Measurements from ENCODE around the gene SNAPIN. TPM values are rescaled to one million over a fixed set of nuclear protein-coding genes. Genes with fewer than 3 reads are reported as not detected.

SNAPIN gene
- 53.5 and 60.7 TPM in 2 replicates for total RNA-seq

GRCh38 chr1:153658400-153659174 is at the start of gene SNAPIN:
Gene SNAPIN (plus strand): TSS chr1:153658703. CDS start chr1:153658744, 41 bp downstream.

GRCh38 chr1:153612755-153613331 is 45.7 kb upstream of the SNAPIN start, which contains the start of gene S100A16:
Gene S100A16 (minus strand): TSS chr1:153613137. CDS start chr1:153608151, 4,986 bp downstream.

GRCh38 chr1:153616144-153616916 is 42.2 kb upstream of the SNAPIN start, which contains the start of gene S100A14:
Gene S100A14 (minus strand): TSS chr1:153616325. CDS start chr1:153615858, 467 bp downstream.

GRCh38 chr1:153626904-153627714 is 31.4 kb upstream of the SNAPIN start, which contains the start of gene S100A13:
Gene S100A13 (minus strand): TSS chr1:153627505. CDS start chr1:153626472, 1,033 bp downstream.

GRCh38 chr1:153627715-153628626 is 30.5 kb upstream of the SNAPIN start, which contains the start of gene S100A1:
Gene S100A1 (plus strand): TSS chr1:153628434. CDS start chr1:153630522, 2,088 bp downstream.

GRCh38 chr1:153633754-153634665 is 24.5 kb upstream of the SNAPIN start, which contains the start of gene CHTOP:
Gene CHTOP (plus strand): TSS chr1:153634066. CDS start chr1:153636589, 2,523 bp downstream.

GRCh38 chr1:153670859-153671627 is 12.5 kb downstream of the SNAPIN start, which contains the start of gene ILF2:
Gene ILF2 (minus strand): TSS chr1:153670993. CDS start chr1:153670922, 71 bp downstream.

GRCh38 chr1:153678519-153679336 is 20.2 kb downstream of the SNAPIN start, which contains the start of gene NPR1:
Gene NPR1 (plus strand): TSS chr1:153678688. CDS start chr1:153679109, 421 bp downstream.

Other genes with a start within 250 kb of the SNAPIN start
- under 0.01 TPM in 1 of 2 replicates, not detected in the other for gene S100A7A, start 242.2 kb upstream of the SNAPIN start, total RNA-seq
- 1.4 TPM in 1 of 2 replicates, not detected in the other for gene S100A7, start 198.1 kb upstream of the SNAPIN start, total RNA-seq
- gene S100A6, start 122.7 kb upstream of the SNAPIN start, total RNA-seq: 1,352 and 3,810 TPM in 2 replicates
- 0.48 TPM in 1 of 2 replicates, not detected in the other for gene S100A5, start 117.8 kb upstream of the SNAPIN start, total RNA-seq
- gene S100A4, start 112.9 kb upstream of the SNAPIN start, total RNA-seq: 44.8 and 55.4 TPM in 2 replicates
- 7.0 and 11.7 TPM in 2 replicates for gene S100A3, start 109.4 kb upstream of the SNAPIN start, total RNA-seq
- gene S100A2, start 92.9 kb upstream of the SNAPIN start, total RNA-seq: 975 and 1,509 TPM in 2 replicates
- gene S100A16, start 45.6 kb upstream of the SNAPIN start, total RNA-seq: 969 and 1,207 TPM in 2 replicates
- gene S100A14, start 42.4 kb upstream of the SNAPIN start, total RNA-seq: 685 and 1,926 TPM in 2 replicates
- gene S100A13, start 31.2 kb upstream of the SNAPIN start, total RNA-seq: 58.4 and 79.0 TPM in 2 replicates
- not detected in 2 replicates for gene S100A1, start 30.3 kb upstream of the SNAPIN start, total RNA-seq
- gene CHTOP, start 24.6 kb upstream of the SNAPIN start, total RNA-seq: 20.5 and 30.1 TPM in 2 replicates
- 103 and 208 TPM in 2 replicates for gene ILF2, start 12.3 kb downstream of the SNAPIN start, total RNA-seq
- gene NPR1, start 20.0 kb downstream of the SNAPIN start, total RNA-seq: 0.48 TPM in 1 of 2 replicates, not detected in the other
- 12.5 and 14.5 TPM in 2 replicates for gene INTS3, start 69.3 kb downstream of the SNAPIN start, total RNA-seq
- 5.1 and 17.9 TPM in 2 replicates for gene SLC27A3, start 116.7 kb downstream of the SNAPIN start, total RNA-seq

All from tracheal epithelial cell (primary cell).